ENCODE data around the gene KLHL24.

- TF ChIP-seq, protein P1, sequence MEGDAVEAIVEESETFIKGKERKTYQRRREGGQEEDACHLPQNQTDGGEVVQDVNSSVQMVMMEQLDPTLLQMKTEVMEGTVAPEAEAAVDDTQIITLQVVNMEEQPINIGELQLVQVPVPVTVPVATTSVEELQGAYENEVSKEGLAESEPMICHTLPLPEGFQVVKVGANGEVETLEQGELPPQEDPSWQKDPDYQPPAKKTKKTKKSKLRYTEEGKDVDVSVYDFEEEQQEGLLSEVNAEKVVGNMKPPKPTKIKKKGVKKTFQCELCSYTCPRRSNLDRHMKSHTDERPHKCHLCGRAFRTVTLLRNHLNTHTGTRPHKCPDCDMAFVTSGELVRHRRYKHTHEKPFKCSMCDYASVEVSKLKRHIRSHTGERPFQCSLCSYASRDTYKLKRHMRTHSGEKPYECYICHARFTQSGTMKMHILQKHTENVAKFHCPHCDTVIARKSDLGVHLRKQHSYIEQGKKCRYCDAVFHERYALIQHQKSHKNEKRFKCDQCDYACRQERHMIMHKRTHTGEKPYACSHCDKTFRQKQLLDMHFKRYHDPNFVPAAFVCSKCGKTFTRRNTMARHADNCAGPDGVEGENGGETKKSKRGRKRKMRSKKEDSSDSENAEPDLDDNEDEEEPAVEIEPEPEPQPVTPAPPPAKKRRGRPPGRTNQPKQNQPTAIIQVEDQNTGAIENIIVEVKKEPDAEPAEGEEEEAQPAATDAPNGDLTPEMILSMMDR (conservative IDR thresholded peaks at IDR 0.05; ENCODE audit: low read depth, low read length): no peak
- no peak for TF ChIP-seq POLR2A (IDR thresholded peaks at IDR 0.05; ENCODE audit: low read depth, low read length)
- TF ChIP-seq FOS (IDR thresholded peaks at IDR 0.05; ENCODE audit: low read depth, low read length): no peak
- no peak for TF ChIP-seq SMC3 (IDR thresholded peaks at IDR 0.05; ENCODE audit: low read depth, low read length)
- TF ChIP-seq RFX5 (IDR thresholded peaks at IDR 0.05; ENCODE audit: low read depth, low read length): no peak
- no peak for TF ChIP-seq RAD21 (IDR thresholded peaks at IDR 0.05; ENCODE audit: low read length)
- TF ChIP-seq CHD1 (IDR thresholded peaks at IDR 0.05; ENCODE audit: low read depth, low read length): no peak
- TF ChIP-seq MAFK (IDR thresholded peaks at IDR 0.05; ENCODE audit: low read depth, low read length): no peak
- TF ChIP-seq MXI1 (IDR thresholded peaks at IDR 0.05; ENCODE audit: borderline replicate concordance, low read depth, low read length): no peak
- no peak for TF ChIP-seq CEBPB (IDR thresholded peaks at IDR 0.05; ENCODE audit: low read depth, low read length)
- TF ChIP-seq, protein P2, sequence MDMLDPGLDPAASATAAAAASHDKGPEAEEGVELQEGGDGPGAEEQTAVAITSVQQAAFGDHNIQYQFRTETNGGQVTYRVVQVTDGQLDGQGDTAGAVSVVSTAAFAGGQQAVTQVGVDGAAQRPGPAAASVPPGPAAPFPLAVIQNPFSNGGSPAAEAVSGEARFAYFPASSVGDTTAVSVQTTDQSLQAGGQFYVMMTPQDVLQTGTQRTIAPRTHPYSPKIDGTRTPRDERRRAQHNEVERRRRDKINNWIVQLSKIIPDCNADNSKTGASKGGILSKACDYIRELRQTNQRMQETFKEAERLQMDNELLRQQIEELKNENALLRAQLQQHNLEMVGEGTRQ (IDR thresholded peaks at IDR 0.05; ENCODE audit: low read depth, low read length): no peak
- no peak for TF ChIP-seq BHLHE40 (IDR thresholded peaks at IDR 0.05; ENCODE audit: low read depth, low read length)
- TF ChIP-seq RCOR1 (IDR thresholded peaks at IDR 0.05; ENCODE audit: insufficient replicate concordance, low read length): no peak
Measured at GRCh38 chr3:183634707-183635106, 716 bp upstream of the KLHL24 start.
